K562 (cell line): ENCODE results near the gene RNPEP. TPM values are rescaled to one million over a fixed set of nuclear protein-coding genes. Genes with fewer than 3 reads are reported as not detected.

ENCODE experiments used
- ATAC-seq: fragments of 200-7000 bp; cut with Tn5 transposase; 3 replicates; pipeline ENCODE4 v1.9.1; 2020; ENCODE audit warnings: moderate library complexity
- BruUV-seq: library from RNA; stranded (reverse); fragments of 400-500 nt; replicated peaks from 2 replicates; lab custom pipeline; 2021; lab: Mats Ljungman, UMichigan
- CTCF ChIA-PET: fragments of 300-600 bp; formaldehyde crosslinking; extraction: SDS; loops from one replicate; lab custom pipeline; 2021; ENCODE audit warnings: low intra/inter-chr PET ratio; lab: Yijun Ruan, JAX
- POLR2A ChIA-PET: fragments of 300-600, 350-650 bp; sonication (Branson Sonifier 250); formaldehyde crosslinking; extraction: SDS; loops from one replicate; lab custom pipeline; 2021; ENCODE audit warnings: antibody characterized with exemption, inconsistent platforms; lab: Yijun Ruan, JAX
- DNase-seq, 4 experiments: peaks; one replicate each; pipeline versions ENCODE4 v3.0.0 to v3.0.0-alpha.2; 2011 to 2018; ENCODE audit warnings: low spot score in 3 of 4, mixed read lengths in 3 of 4; ENCODE audit errors: extremely low read depth in 1 of 4
- FAIRE-seq: peaks from 2 replicates; lab custom pipeline; 2011; peaks lifted over from hg19 to GRCh38; lab: Jason Lieb, UNC
- H2AFZ ChIP-seq: 2 replicates; pipeline ENCODE4 v1.6.0; 2011; ENCODE audit warnings: low read depth, low read length, control low read depth, inconsistent platforms
- H3K27ac ChIP-seq: fragments of 200-600 bp; 3 replicates; pipeline ENCODE4 v1.8.0; 2011; ENCODE audit warnings: low read depth, mild to moderate bottlenecking, control low read depth, inconsistent platforms, low read length, moderate library complexity, mixed read lengths; ENCODE audit errors: extremely low read depth
- H3K27me3 ChIP-seq, 2 experiments: fragments of 300-600 bp in 1 of 2; 2 replicates in 1 of 2; 3 replicates in 1 of 2; pipeline versions ENCODE4 v1.6.0 to v1.8.0; 2011; ENCODE audit warnings: inconsistent platforms in 2 of 2, low read length in 2 of 2, mild to moderate bottlenecking in 1 of 2, mixed read lengths in 1 of 2, moderate library complexity in 1 of 2; ENCODE audit not compliant: control insufficient read depth in 2 of 2, insufficient read depth in 2 of 2
- H3K36me3 ChIP-seq: fragments of 300-600 bp; 3 replicates; pipeline ENCODE4 v1.8.0; 2011; ENCODE audit warnings: mild to moderate bottlenecking, low read length, inconsistent platforms; ENCODE audit not compliant: control insufficient read depth, insufficient read depth
- H3K4me1 ChIP-seq, 2 experiments: fragments of 200-600 bp in 1 of 2; replicated peaks in 1 of 2; 2 replicates in 1 of 2; 3 replicates in 1 of 2; pipeline versions ENCODE4 v1.5.1 to v1.8.0; 2011; ENCODE audit warnings: inconsistent platforms in 2 of 2, low read length in 2 of 2, mild to moderate bottlenecking in 1 of 2, mixed read lengths in 1 of 2, moderate library complexity in 1 of 2; ENCODE audit not compliant: control insufficient read depth in 2 of 2, insufficient read depth in 2 of 2
- H3K4me2 ChIP-seq: 2 replicates; pipeline ENCODE4 v1.6.1; 2011; ENCODE audit warnings: low read length, control low read depth, inconsistent platforms, mixed read lengths; ENCODE audit not compliant: insufficient read depth
- H3K4me3 ChIP-seq: fragments of 200-600 bp; sonication (generic), shearing (Covaris generic); 2 replicates; pipeline ENCODE4 v1.5.1; 2016; ENCODE audit warnings: control low read depth, inconsistent platforms
- H3K79me2 ChIP-seq: fragments of 200-600 bp; 3 replicates; pipeline ENCODE4 v1.8.0; 2011; ENCODE audit warnings: low read length, inconsistent platforms; ENCODE audit not compliant: control insufficient read depth, insufficient read depth
- H3K9ac ChIP-seq, 2 experiments: 2 replicates each; pipeline versions ENCODE4 v1.6.0 to v1.6.1; 2011; ENCODE audit warnings: low read depth in 2 of 2, low read length in 2 of 2, control low read depth in 1 of 2, inconsistent platforms in 1 of 2, mild to moderate bottlenecking in 1 of 2, mixed read lengths in 1 of 2; ENCODE audit not compliant: insufficient read depth in 1 of 2
- H3K9me1 ChIP-seq: one replicate; pipeline ENCODE4 v1.6.0; 2011; ENCODE audit warnings: inconsistent platforms, mild to moderate bottlenecking, low read length, moderate library complexity; ENCODE audit not compliant: control insufficient read depth, insufficient read depth
- H3K9me3 ChIP-seq: replicated peaks from 2 replicates; pipeline ENCODE4 v1.5.1; 2011; ENCODE audit warnings: low read depth, low read length, inconsistent platforms; ENCODE audit not compliant: control insufficient read depth, insufficient read depth
- H4K20me1 ChIP-seq: replicated peaks from 2 replicates; pipeline ENCODE4 v1.6.1; 2011; ENCODE audit warnings: low read length, inconsistent platforms, mixed read lengths; ENCODE audit not compliant: control insufficient read depth, insufficient read depth
- FOXO4 ChIP-seq: fragments of 450-650 bp; formaldehyde crosslinking; IDR thresholded peaks from 2 replicates; pipeline ENCODE4 v1.4.0; 2020; ENCODE audit warnings: mild to moderate bottlenecking, moderate library complexity
- HIVEP1 ChIP-seq: fragments of 250-450 bp; sonication (Bioruptor Pico); IDR thresholded peaks from 2 replicates; pipeline ENCODE4 v1.4.0; 2020; ENCODE audit warnings: mild to moderate bottlenecking
- MNT ChIP-seq, 2 experiments: fragments of 450-650 bp; conservative IDR thresholded peaks; 2 replicates each; pipeline ENCODE4 v1.6.1; 2017; ENCODE audit warnings: mild to moderate bottlenecking in 2 of 2, moderate library complexity in 2 of 2
- PHF20 ChIP-seq: fragments of 450-650 bp; IDR thresholded peaks from 2 replicates; pipeline ENCODE4 v1.6.1; 2018; ENCODE audit not compliant: partially characterized antibody
- RAD21 ChIP-seq, 2 experiments: fragments of 250-450 bp in 1 of 2; fragments of 450-650 bp in 1 of 2; sonication (Bioruptor Pico) in 1 of 2; formaldehyde crosslinking in 1 of 2; IDR thresholded peaks in 1 of 2; conservative IDR thresholded peaks in 1 of 2; 2 replicates each; pipeline versions ENCODE4 v1.4.0 to v1.8.0; 2020 to 2022; ENCODE audit warnings: mild to moderate bottlenecking in 2 of 2, moderate library complexity in 1 of 2
- RFX5 ChIP-seq: IDR thresholded peaks from 2 replicates; pipeline ENCODE4 v1.6.1; 2011; ENCODE audit warnings: low read depth, mild to moderate bottlenecking, improper control_type of control experiment, low read length
- ZBED1 ChIP-seq: IDR thresholded peaks from 2 replicates; pipeline ENCODE4 v1.6.1; 2014
- ZNF609 ChIP-seq: sonication (generic); formaldehyde crosslinking; IDR thresholded peaks from 2 replicates; pipeline ENCODE4 v1.8.1; 2023; ENCODE audit warnings: missing genetic modification reagents, mild to moderate bottlenecking, borderline replicate concordance
- ZNF696 ChIP-seq: fragments of 250-450 bp; sonication (Bioruptor Pico); conservative IDR thresholded peaks from 2 replicates; pipeline ENCODE4 v1.4.0; 2020; ENCODE audit warnings: mild to moderate bottlenecking, moderate library complexity
- WGBS: fragments of 100-300 bp; shearing (Covaris generic); methylation state at CpG from one replicate; pipeline ENCODE4 v1.1.6; 2016; ENCODE audit warnings: low coverage, mixed read lengths; ENCODE audit not compliant: insufficient coverage; ENCODE audit errors: missing lambda C conversion rate; 5-methylcytosine and 5-hydroxymethylcytosine counted together
- in situ Hi-C: fragments of 300-500 bp; cut with MboI; formaldehyde crosslinking; loops from 4 replicates; pipeline ENCODE4 v1.15.0; 2018; ENCODE audit warnings: inconsistent platforms, mixed read lengths
- intact Hi-C: fragments of 100-400 bp; cut with micrococcal nuclease; formaldehyde crosslinking; loops from 2 replicates; pipeline ENCODE4 v1.14.2; 2022
- polyA plus RNA-seq, 8 experiments: library from polyadenylated mRNA; depleted of rRNA in 4 of 8; stranded (reverse) in 5 of 8; unstranded in 3 of 8; fragments of >200 nt; fragmentation: Nextera tagmentation in 2 of 8; fragmentation: Illumina TruSeq in 1 of 8; extraction: Ambion mirVana in 2 of 8; extraction: Trizol in 1 of 8; gene quantifications; 2 replicates each; pipeline versions ENCODE4 v1.2.1 to v1.2.3, GENCODE V29; 2011 to 2014; ENCODE audit warnings: inconsistent platforms in 1 of 8, missing spikeins in 1 of 8
- total RNA-seq, 7 experiments: library from RNA; depleted of rRNA in 6 of 7; stranded (reverse); fragments of >200 nt in 6 of 7; fragmentation: Illumina TruSeq in 2 of 7; extraction: Trizol in 2 of 7; gene quantifications; 2 replicates each; pipeline versions ENCODE4 v1.2.1 to v1.2.3, GENCODE V29; 2011 to 2021; ENCODE audit warnings: low replicate concordance in 1 of 7

RNPEP gene
- total and polyA plus RNA-seq, 9 of the 15 experiments (the other 6 are each of a cell fraction or from before 2014, with no cell fraction given): 27.5 to 131 (median 63.4) TPM

GRCh38 chr1:201983380-201983805 lies 945 bp downstream of the RNPEP start:
- FAIRE-seq (no peak), ATAC-seq (no peak), DNase-seq (no peak)
- Histone ChIP-seq H2AFZ (peak overlapping the region; percentile 91), H3K4me1 (peaks cover 9 to 19% of the 10 kb centered on the region in 2 experiments; a peak in 4 of 5 replicates), H3K36me3 (peaks cover 26% of the 10 kb centered on the region; the same call in 2 of the 3 replicates), H3K9me3 (no peaks in the 10 kb centered on the region), H3K9ac (peak overlapping the region; percentile 91 to 99), H3K9me1 (no peaks in the 10 kb centered on the region), H3K27me3 (no peaks in the 10 kb centered on the region), H3K27ac (peak overlapping the region; percentile 91), H3K4me3 (peak overlapping the region; percentile 99), H4K20me1 (peaks cover 13% of the 10 kb centered on the region; the same call in 1 of the 2 replicates), H3K79me2 (peaks cover 44% of the 10 kb centered on the region), H3K4me2 (peak overlapping the region; percentile 98)
- POLR2A ChIA-PET: interaction anchor here (0.6 to 3.7 kb wide), 11 partner anchors 10 to 175 kb away, joined by 3 to 15 read pairs (median 5); partner anchors contain the start of gene TIMM17A
- in situ Hi-C loops (no loop called here), intact Hi-C loops (no loop called here)
- 6% methylated on average over 11 of the region's 11 CpGs for WGBS
- BruUV-seq: no TSS peak
- CTCF ChIA-PET: interaction anchor here (0.6 to 1.8 kb wide), 3 partner anchors 16 to 133 kb away, joined by 3 to 6 read pairs (median 3); no protein-coding TSS in a partner anchor
- TF ChIP-seq ZNF609 (no peak), ZBED1 (0 out of 2 replicates have a peak, but pooled peaks have one; percentile 8), RFX5 (no peak), ZNF696 (CRISPR knock-in tag) (no peak), FOXO4 (CRISPR knock-in tag) (no peak), PHF20 (no peak), RAD21 (CRISPR knock-in tag; conservative IDR thresholded peaks at IDR 0.05 in 1 of 2, IDR thresholded peaks at IDR 0.05 in 1 of 2) (0 out of 4 replicates have a peak, but pooled peaks of 1 of the 2 experiments have one; percentile 5), MNT (conservative IDR thresholded peaks at IDR 0.05) (peak; percentile 0 to 24; a peak in 1 of 4 replicates), HIVEP1 (CRISPR knock-in tag) (no peak)
